Neural cell (in vitro differentiated cells): ENCODE data around the gene SMARCD1.

ENCODE experiments used
- CTCF ChIP-seq: fragments of 450-650 bp; IDR thresholded peaks from 2 replicates; pipeline ENCODE4 v1.5.1; 2014; ENCODE audit warnings: antibody characterized with exemption, mild to moderate bottlenecking, moderate library complexity; ENCODE audit not compliant: poor library complexity, severe bottlenecking
- EZH2 ChIP-seq: fragments of 200-600, 300-800 bp; shearing (Covaris generic), sonication (generic); IDR thresholded peaks from 2 replicates; pipeline ENCODE4 v1.6.1; 2014; ENCODE audit warnings: antibody characterized with exemption, low read length, borderline replicate concordance, mild to moderate bottlenecking; ENCODE audit not compliant: insufficient read depth, poor library complexity, severe bottlenecking
- MXI1 ChIP-seq: fragments of 450-650 bp; conservative IDR thresholded peaks from 2 replicates; pipeline ENCODE4 v1.6.1; 2014; ENCODE audit warnings: antibody characterized with exemption, mild to moderate bottlenecking; ENCODE audit not compliant: poor library complexity, severe bottlenecking
- POLR2AphosphoS5 ChIP-seq: IDR thresholded peaks from 2 replicates; pipeline ENCODE4 v1.6.1; 2012
- SMC3 ChIP-seq: fragments of 450-650 bp; conservative IDR thresholded peaks from 2 replicates; pipeline ENCODE4 v1.6.1; 2014; ENCODE audit warnings: antibody characterized with exemption, mild to moderate bottlenecking, moderate library complexity; ENCODE audit not compliant: poor library complexity
- TAF1 ChIP-seq: IDR thresholded peaks from 2 replicates; pipeline ENCODE4 v1.6.1; 2012; ENCODE audit warnings: low read depth

GRCh38 chr12:50087995-50088394 lies 2.9 kb downstream of the SMARCD1 start:
- no peak for TF ChIP-seq MXI1
- no peak for TF ChIP-seq CTCF
- TF ChIP-seq TAF1 = no peak
- no peak for TF ChIP-seq EZH2
- TF ChIP-seq SMC3 = no peak
- no peak for TF ChIP-seq POLR2AphosphoS5
